Fibroblast of skin of left quadriceps (primary cell): ENCODE results near the gene ADARB2.

Experiments used
- DNase-seq, 2 experiments: peaks; one replicate each; pipeline ENCODE4 v3.0.0-alpha.2; 2013; ENCODE audit warnings: low read depth in 2 of 2

ADARB2 gene

DNA sequence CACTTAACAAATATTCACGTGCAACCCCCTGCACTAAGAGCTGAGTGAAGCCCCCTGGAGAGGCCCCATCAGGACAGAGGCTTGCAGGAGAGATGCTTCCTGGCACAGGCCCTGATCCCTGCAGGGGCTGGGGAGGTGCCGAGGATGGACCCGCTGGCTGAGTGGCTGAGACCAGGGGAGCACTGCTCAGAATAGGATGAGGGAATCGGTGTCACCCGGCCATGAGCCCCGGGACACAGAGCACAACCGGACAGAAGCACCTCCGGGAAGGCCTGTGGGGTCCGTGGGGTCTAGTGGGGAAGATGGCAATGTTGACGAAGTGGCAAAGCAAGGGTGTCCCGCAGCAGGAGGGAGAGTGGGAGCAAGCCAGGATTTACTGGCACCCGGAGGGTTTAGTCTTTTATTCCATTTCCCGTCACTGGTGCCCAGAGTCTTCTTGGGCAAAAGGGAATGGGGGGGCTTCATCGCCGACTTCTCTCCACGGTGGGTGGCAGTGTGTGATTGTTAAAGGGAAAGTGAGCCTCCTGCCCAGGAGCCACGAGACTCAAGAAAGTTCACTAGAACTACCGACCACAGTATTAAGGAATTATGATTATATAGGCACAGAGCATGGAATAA lies 140.7 kb downstream of the ADARB2 start:
- no peak for DNase-seq

DNA sequence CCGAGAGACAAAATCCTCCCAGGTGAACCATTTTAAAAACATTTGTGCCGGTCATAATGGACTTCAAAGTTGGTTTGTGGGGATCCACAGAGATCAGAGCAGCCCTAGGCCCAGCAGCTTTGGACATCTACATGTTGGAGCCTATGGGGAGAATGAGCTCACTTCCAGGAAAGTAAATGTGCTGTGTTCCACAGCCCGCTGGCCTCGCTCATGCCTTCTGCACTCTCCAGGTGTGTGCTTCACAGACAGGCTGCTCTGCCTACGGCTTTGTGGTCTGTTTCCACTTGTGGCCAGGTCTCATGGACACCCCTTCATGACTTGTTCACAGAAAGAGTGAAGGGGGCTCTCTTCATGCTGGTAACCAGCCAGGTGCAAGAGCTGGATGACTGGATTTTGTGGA lies 141.6 kb downstream of the ADARB2 start:
- no peak for DNase-seq

DNA sequence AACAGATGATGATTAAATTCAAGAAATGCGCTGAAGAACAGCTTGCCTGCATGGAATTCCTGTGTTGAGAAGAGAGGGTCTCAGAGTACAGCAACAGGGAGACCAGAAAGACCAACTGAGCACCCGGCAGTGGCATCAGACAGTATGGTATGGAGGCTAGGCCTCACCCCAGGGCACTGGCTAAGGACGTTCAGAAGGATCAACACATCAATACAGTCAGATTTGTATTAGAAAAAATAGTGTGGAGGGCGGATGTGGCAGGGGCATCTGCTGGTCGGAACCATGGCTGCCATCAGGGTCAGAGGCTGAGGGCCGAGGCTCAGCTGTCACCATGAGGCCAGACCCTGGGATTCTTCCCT lies 142.1 kb downstream of the ADARB2 start:
- DNase-seq = no peak

DNA sequence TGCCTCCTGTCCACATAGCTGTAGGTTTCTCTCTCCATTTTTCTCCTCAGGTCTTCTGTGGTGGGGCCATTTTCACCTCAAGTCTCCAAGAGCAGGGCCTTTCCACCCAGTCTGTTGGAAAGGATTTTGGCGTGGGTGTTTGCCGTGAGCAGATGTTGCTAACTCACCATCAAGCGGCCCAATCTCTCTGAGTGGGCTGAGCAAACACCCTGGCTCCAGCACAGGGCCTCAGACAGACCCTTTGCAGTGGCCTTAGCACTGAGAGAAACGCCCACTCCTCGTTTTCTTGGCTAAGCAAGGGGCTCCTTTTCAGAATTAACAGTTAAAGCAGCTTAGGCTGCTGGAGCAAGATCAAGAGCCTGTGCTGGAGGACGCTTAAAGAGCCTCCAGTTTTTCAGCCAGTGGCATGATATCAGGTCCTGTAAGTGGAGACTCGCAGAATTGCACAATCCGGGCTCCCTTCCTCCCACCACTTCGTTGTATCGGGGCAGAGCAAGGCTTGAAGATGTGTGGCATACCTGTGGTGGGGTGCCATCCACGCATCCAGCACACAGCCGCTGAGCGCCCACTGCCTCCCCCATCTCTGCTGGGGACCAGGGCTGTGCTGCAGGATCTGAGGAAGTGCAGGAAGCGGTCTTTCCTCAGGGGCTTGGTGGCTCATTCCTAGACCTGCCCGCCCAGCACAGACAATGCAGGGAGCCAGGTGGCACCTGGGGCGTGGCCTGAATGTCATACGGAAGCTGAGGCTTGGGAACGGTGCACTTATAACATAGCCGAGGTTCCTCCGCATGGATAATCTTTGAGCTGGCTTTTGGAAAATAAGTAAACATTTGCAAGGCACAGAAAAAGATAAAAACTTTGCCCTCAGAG lies 142.7 kb downstream of the ADARB2 start:
- DNase-seq = no peak

DNA sequence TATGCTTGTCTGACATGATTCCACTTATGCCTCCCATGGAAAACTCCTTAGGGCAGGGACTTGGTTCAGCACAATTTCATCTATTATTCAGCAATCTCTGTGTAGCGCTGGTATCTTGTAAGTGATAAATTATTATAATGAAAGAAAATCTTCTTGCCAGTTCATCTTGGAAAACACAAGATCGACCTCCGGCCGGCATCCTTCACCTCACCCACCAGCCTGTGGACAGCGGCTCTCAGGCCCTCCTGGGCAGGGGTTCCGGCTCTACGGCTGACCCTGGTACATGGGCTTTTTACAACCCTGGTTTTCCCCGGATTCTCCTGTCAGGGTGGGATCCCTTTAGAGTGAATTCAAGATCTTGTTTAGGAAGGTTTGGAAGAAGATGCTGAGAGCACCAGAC lies 145.6 kb downstream of the ADARB2 start:
- DNase-seq = no peak

DNA sequence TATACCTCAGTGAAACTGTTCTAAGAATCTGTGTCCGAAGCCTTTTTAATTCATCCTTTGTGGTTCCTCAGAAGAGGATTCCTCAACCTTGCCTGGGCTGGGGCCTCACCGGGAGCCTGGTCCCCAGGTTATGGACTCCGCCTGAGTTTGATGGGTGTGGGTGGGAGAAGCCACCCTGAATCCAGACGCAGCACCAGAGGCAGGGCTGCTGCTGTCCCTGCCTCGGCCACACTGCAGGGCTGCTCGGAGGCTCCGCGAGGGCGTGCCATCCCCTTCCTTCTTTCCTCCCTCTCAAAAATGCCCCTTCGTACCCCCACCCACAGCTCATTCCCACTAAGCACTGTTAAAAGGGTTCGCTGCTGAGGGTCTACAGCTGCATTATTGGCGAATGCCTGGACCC lies 146.3 kb downstream of the ADARB2 start:
- no peak for DNase-seq

DNA sequence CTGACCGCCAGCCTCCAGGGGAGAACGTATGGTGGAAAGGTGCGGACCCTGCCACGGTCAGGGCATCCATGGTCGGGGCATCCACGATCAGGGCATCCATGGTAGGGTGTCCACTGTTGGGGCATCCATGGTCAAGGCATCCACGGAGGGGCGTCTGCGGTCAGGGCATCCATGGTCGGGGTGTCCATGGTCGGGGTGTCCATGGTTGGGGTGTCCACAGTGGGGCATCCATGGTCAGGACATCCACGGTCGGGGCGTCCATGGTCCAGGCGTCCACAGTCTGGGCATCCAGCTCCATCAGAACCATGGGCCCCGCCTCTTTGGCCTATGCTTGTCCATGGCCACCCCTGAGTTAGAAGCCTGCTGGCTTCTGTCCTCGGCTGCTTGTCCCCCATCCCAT lies 148.1 kb downstream of the ADARB2 start:
- DNase-seq = no peak

DNA sequence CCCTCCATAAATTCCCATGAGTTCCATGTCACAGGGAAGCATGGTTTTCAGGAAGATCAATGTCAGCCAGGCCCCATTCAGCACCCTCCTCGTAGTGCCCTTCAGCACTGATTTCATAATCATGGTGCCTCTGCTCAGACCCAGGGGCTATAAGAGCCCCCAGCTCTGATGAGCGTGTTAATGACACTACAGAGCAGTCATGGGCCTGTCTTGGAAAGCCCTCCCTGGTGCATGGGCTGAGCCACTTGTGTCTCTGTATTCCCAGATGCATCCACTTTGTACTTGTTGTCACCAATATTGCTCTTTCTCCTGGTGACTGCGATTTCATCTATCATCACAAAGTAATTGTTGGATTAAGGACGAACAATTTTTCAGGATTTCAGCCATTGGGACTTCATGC lies 154.6 kb downstream of the ADARB2 start:
- DNase-seq = no peak

DNA sequence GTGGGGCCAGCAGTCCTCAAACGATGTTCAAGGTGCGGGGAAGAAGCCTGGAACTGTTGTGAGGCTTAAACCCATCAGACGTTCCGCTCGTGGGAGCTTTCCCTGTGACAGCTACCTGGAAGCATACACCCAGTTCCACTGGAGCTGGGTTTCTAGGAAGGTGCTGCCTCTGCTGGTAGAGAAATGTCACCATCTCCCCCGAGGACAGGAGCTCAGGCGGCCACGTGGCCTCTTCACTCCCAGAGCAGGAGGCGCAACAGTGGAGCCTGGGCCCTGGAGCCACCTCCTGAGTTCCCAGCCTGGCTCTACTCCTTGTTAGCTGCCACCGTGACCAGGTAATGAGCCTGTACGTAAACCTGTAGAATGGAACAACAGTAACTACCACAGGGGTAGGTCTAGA lies 156.1 kb downstream of the ADARB2 start:
- no peak for DNase-seq

DNA sequence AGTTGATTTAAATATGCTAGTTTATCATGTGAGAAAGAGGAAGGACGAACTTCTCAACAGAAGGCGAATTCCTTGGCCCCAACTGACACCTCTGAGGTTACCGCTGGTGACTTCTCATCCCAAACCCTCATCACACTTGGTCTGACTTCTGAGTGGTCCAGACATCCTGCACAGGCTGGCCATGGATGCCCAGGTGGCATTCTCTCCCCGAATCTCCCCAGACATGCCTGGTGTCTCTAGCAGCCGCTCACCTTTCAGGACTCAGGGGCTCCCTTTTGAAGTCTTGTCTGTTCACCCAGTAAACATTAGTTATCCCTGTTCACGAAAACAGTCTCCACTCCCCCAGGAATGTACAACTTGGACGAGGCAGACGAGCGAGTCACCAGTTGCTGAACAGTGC lies 157.7 kb downstream of the ADARB2 start:
- no peak for DNase-seq

DNA sequence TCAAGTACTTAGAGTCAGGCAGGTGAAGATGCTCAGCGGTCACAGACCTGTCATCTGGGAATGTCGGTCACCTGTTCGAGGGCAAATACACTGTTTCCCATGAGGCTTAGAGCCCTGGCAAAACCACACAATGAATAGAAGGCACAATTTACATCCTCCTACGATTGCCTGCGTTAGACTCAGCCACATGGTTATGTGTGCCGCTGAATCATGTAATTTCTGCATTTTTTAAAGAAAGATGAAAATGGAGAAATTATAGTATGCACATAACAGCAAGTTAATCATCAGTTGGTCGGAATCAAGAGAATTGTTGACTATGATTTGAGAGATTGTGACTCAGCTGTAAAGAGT lies 158.2 kb downstream of the ADARB2 start:
- DNase-seq = no peak

DNA sequence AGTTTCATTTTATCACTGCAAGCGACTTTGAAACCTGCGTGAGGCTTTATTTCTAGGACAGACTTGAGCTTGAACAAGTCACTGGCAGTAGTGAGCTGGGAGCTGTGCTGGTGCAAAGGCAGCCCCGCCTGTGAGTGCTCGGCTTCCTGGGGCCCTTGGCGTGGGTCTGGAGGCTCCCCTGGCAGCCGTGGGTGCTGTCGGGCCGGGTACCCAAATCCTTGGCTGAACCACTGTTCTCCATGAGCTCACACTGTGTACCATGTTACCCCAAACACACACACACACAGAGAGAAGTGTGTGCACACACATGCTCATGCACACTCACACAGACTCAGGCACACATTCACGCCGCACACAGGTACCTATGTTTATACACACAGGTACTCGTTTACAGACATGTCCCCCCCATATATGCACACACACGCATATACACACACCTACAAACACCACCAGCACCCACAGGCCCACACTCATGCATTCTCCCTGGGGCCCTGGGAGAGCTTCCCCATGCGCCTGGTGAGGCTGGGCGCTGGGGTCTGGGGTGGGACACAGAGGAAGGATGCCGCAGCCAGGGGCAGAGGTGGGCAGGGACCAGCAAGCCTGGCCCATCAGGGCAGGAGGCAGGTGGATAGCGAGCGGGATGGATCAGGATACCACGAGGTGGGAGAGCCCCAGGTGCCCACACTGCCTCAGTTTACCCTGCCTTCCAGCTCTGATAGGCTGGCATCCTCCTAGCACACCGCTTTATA lies 158.8 kb downstream of the ADARB2 start:
- DNase-seq = no peak

DNA sequence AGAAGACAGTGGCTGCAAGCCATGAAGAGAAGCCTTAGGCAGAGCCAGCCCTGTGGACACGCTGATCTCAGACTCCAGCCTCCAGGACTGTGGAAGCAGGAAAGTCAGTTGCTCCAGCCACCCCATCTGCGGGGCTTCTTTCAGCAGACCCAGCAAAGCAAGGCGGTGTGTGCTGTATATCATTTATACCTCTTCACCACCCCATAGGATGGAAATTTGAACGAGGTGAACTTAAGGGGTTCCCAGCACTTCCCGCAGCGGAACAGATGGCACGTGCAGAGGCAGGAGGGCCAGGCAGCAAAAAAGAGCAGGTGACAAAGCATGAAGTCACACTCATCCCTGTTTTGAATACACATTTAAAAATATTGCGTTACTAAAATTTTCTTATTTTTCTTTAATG lies 159.4 kb downstream of the ADARB2 start:
- no peak for DNase-seq

DNA sequence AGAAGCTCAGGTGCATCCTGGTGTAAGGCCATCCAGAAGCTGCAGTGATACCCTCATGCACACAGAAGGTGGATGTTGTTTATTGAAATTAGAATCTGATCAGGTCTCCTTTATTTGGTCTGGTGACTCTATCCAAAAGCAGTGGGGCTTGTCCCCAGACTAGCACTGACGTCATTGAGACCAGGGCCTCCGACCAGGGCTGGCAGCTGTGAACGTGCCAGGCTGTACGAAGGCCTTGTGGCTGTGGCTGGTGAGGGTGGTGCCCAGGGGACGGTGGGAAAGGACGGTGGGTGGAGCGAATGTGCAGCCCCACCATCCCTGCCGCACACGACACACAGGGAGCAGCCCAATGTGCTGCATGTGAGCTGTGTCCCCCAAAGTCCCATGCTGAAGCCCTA lies 160.0 kb downstream of the ADARB2 start:
- DNase-seq = no peak

DNA sequence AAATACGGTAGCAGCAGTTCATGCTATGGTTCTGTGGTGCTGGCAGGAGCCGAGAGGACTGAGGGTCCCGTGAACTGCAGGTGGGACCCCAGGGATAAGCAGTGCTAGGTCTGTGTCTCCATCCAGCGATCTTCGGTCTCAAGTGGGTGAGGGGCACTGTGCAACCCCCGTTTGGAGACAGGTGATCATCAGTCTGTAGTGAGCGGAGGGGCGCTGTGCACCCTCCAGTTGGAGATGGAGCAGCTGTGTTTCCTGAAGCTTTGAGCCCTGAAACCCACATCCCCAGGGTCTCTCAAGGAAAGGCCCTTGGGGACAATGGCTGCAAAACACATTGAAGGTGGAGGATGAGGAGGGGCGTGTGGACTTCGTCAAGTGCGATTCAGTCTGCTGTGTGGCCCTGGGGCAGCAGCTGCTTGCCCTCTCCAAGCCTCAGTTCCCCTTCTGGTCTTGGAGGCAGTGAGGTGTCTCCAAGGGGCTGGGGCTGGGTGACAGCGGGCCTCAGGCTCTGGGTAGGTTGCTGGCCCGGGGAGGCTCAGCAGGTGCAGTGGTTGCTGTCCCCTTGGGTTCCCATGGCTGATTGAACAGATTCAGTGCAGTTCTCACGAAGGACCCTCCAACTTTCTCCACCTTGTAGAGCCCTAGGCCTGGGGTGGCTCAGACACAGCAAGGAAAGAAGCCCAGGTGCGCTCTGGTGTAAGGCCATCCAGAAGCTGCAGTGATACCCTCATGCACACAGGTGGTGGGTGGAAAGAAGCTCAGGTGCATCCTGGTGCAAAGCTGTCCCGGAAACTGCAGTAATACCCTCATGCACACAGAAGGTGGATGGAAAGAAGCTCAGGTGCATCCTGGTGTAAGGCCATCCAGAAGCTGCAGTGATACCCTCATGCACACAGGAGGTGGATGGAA lies 160.6 kb downstream of the ADARB2 start:
- DNase-seq = no peak

DNA sequence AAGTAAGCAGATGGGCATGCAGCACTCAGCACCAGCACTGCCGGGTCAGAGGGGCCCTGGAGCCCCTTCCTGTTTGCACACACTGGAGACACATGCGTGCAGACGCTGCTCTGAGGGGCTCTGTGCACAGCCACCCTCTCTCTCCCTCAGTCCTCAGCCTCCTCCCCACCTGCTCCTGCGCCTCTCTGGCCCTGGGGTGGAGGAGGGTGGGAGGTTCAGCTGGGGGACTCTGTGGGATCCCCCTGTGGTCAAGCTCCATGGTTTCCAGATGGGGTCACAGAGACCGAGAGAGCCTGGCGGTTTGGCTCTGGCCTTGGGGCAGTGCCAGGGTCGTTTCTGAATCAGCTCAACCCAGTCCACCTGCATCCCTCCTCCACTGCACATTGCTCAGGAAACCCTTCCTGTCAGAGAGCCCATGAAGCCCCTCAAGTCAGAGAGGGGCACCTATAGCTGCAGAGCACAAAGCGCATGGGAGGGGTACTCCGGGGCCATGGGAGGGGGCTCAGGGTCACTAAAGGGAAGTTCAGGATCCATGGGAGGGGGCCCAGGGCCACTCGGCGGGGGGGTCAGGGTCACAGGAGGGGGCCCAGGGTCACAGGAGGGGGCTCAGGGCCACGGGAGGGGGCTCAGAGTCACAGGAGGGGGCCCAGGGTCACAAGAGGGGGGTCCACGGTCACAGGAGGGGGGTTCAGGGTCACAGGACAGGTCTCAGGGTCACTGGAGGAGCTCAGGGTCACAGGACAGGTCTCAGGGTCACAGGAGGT lies 161.7 kb downstream of the ADARB2 start:
- no peak for DNase-seq

DNA sequence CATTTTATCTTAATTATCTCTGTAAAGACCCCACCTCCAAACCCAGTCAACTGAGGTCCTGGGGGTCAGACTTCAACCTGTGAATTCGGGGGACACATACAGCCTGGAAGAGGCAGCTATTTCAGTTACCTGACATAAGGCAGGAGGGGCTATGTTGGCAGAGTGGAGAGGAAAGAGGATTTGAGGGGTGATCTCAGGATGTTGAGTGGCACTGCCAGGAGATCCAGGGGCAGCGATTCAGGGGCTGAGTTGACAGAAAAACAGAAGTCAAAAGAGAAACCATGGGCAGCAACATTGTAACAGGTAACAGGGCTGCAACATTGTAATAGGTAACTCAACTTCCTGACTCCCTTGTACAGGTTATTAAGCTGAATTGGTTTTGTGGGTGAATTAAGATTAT lies 162.6 kb downstream of the ADARB2 start:
- no peak for DNase-seq

DNA sequence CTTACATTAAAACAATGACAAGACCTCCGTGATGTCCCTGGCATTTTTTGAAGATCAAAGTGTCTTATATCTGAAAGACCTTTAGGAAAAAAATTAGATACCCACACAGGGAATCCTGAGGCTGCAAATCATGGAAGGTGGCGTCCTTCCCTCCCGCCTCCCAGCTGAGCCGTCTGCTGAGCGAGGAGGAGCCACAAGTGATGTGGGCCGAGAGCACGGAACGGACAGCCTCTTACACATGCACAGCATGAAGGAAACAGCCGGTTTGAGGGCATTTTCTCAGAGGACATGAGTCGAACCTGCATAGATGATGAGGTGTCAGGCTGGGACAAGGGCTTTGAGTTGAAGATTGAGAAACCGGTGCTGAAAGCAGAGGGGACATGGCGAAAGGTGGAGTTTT lies 163.3 kb downstream of the ADARB2 start:
- no peak for DNase-seq

DNA sequence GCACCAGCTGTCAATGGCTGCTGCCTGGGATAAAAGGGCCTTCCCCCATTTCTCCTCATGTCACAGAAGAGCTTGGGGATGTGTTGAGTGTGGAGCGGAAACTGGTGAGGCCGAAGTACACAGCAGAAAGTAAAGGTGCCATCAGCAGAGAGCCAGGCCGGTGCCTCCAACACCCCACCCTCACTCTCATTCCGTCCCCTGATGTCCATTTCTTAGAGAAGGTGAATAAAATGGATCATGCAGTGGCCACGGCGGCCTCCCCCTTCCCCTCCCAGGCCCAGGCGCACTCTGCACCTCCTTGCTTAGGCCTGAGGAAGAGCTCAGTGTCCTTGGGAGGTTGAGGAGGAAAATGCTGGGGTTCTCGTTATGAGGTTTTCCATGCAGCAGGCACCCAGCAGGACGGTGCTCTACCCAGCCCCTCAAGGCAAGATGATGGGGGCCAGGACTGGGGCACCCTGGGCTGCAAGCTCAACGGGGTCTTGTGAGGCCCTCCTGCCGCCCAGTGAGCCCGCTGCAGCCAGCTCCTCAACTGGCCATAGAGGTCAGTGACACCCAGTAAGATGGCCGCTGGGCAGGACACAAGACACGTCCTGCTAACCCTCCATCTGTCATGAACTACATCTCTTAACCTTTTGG lies 163.9 kb downstream of the ADARB2 start:
- no peak for DNase-seq

DNA sequence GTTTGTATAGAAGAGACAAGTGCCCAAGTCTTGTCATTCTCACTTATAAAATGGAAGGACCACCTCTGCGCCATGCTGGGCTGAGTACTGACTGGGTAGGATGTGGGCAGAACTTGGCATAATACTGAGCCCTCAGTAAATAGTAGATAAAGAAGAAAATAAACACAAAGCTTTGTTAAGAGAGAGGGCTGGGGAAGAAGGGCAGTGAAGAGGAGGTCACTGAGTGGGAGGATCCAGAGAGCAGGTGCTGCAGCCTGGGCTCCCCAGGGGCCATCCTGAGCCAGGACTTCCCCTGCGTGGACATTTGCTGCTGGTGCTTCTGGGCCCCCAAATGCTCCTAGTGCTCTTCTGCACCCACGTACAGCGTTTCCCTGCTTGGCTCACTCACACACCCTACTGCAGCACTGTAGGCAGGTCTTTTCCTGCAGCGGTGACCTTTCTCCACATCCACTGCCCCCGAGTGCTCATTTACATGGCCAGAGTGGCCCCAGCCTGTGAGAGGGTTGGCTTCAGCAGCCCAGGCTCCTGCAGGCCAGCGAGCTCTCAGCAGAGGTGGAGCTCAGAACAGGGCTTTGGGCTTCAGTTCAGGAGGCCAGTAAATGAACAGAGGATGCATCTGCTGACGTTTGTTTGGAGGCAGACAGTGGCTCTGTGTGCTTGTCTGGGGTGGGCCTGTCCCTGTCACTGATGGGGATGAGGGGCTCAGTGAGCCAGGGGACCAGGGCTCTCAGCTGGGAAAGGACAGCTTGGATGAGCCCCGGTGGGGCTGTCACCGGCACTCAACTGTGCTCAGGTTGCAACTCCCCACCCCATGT lies 164.6 kb downstream of the ADARB2 start:
- DNase-seq = no peak
